Muscle layer of duodenum (tissue), 2 donors: ENCODE data around the gene MROH7.

Experiments used
- H3K27ac ChIP-seq: one replicate; pipeline ENCODE4 v1.7.0; 2013; ENCODE audit warnings: mild to moderate bottlenecking, low read length
- H3K27me3 ChIP-seq: one replicate; pipeline ENCODE4 v1.7.0; 2013; ENCODE audit warnings: low read depth, mild to moderate bottlenecking, control low read depth, low read length
- H3K36me3 ChIP-seq, 2 donors: one replicate each; pipeline ENCODE4 v1.7.0; 2013; ENCODE audit warnings: low read length in 2 of 2, control low read depth in 1 of 2, mild to moderate bottlenecking in 1 of 2; ENCODE audit not compliant: insufficient read depth in 2 of 2, control insufficient read depth in 1 of 2
- H3K4me1 ChIP-seq, 2 donors: one replicate each; pipeline ENCODE4 v1.7.0; 2013; ENCODE audit warnings: low read length in 2 of 2, mild to moderate bottlenecking in 2 of 2, control low read depth in 1 of 2, moderate library complexity in 1 of 2; ENCODE audit not compliant: insufficient read depth in 2 of 2, control insufficient read depth in 1 of 2
- H3K4me3 ChIP-seq, 2 donors: one replicate each; pipeline ENCODE4 v1.7.0; 2013; ENCODE audit warnings: low read length in 2 of 2, low read depth in 1 of 2, mild to moderate bottlenecking in 1 of 2
- H3K9me3 ChIP-seq, 2 donors: one replicate each; pipeline ENCODE4 v1.7.0; 2013; ENCODE audit warnings: low read length in 2 of 2, control low read depth in 1 of 2, mild to moderate bottlenecking in 1 of 2; ENCODE audit not compliant: control insufficient read depth in 1 of 2
- donor health status: healthy.

The MROH7 gene

DNA sequence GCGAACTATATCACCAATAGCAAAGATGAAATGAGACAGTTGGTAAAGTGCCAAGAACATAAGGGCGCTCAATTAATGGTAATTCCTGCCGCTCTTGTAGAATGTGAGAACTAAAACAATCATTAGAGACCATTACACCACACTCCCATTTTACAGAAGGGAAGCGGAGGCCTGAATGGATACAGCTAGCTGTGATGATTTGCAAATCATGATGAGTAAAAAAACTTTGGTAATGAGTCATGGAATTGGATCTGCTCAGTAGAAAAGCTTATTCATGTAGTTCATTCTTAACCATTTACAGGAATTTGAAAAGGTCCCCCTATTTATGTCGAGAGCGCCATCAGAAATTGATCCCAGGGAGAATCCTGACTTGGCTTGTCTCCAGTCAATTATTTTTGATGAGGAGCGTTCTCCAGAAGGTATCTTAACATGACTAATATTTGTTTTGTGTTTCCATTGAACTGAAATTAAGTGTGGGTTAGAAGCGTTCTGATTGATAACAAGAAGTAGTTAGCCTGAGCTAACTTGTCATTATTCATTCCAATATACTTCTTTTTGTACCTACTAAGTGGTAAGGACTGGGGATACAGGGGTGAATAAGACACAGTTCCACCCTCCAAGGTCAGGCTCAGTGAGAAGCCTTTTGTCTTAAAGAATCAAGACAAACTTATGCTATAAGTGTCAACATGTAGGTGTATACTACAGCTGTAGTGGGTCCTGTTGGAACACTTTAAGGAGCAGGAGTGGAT, 74.9 kb downstream of the MROH7 start:
- H3K27me3 ChIP-seq: no peaks in the 10 kb centered on the region
- H3K36me3 ChIP-seq: peaks cover 20 to 22% of the 10 kb centered on the region in 2 donors
- H3K4me1 ChIP-seq: peaks cover 6 to 18% of the 10 kb centered on the region in 2 donors
- H3K27ac ChIP-seq: peak overlapping the region; percentile 86
- H3K4me3 ChIP-seq: peak overlapping the region; percentile 87 to 90
- H3K9me3 ChIP-seq: no peaks in the 10 kb centered on the region

GRCh38 chr1:54721719-54722118, 80.1 kb downstream of the MROH7 start:
- no peak overlapping the region for H3K4me3 ChIP-seq
- H3K36me3 ChIP-seq: peaks cover 67 to 69% of the 10 kb centered on the region in 2 donors

DNA sequence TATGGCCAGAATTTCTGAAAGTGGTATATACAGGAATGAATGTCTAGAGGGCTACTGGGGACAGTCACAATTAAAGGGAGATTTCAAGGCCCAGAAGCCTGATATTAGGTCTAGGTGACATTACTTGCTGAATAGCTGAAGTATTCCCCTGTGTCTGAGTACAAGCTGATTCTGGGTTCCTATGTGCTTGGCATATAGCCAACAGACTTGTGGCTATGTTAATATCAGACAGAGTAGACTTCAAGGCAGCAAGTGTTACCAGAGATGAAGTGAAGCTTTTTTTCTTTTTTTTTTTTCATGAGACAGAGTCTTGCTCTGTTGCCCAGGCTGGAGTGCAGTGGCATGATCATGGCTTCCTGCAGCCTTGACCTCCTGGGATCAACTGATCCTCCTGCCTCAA, 82.4 kb downstream of the MROH7 start:
- Histone ChIP-seq H3K4me1 (peaks cover 0 to 7% of the 10 kb centered on the region in 2 donors), H3K27ac (no peak overlapping the region), H3K4me3 (no peak overlapping the region), H3K9me3 (peaks cover 0 to 5% of the 10 kb centered on the region in 2 donors), H3K36me3 (peaks cover 58 to 59% of the 10 kb centered on the region in 2 donors), H3K27me3 (no peaks in the 10 kb centered on the region)

More at GRCh38 chr1:54721719-54722118, 80.1 kb downstream of the MROH7 start:
- peaks cover 2 to 4% of the 10 kb centered on the region in 2 donors for H3K4me1 ChIP-seq
- peaks cover 0 to 5% of the 10 kb centered on the region in 2 donors for H3K9me3 ChIP-seq
- H3K27ac ChIP-seq: no peak overlapping the region
- H3K27me3 ChIP-seq: no peaks in the 10 kb centered on the region

GRCh38 chr1:54724771-54725170, 83.2 kb downstream of the MROH7 start:
- peaks cover 0 to 5% of the 10 kb centered on the region in 2 donors for H3K9me3 ChIP-seq
- no peak overlapping the region for H3K27ac ChIP-seq
- no peaks in the 10 kb centered on the region for H3K27me3 ChIP-seq
- peaks cover 0 to 7% of the 10 kb centered on the region in 2 donors for H3K4me1 ChIP-seq
- H3K4me3 ChIP-seq: no peak overlapping the region
- peaks cover 53 to 57% of the 10 kb centered on the region in 2 donors for H3K36me3 ChIP-seq

DNA sequence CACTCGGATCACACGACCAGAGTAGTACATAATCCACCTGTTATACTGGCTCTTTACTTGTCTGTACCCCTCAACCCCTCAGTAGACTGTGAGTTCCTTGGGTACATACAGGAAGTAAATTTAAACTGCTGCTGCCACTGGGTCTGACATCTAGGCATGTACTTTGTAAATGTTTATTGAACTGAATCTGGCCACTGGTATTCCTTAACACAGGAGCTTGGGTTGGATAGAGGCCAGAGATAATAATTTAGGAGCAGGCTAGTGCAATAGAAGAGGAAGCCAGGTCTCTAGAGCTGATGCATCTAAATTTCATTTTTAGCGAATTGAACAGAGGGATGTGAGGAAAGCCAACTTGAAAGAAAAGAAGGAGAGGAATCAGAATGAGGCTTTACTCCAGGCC, 86.4 kb downstream of the MROH7 start:
- H3K9me3 ChIP-seq: peaks cover 0 to 5% of the 10 kb centered on the region in 2 donors
- peaks cover 0 to 7% of the 10 kb centered on the region in 2 donors for H3K4me1 ChIP-seq
- no peak overlapping the region for H3K27ac ChIP-seq
- no peak overlapping the region for H3K4me3 ChIP-seq
- H3K36me3 ChIP-seq: peaks cover 42 to 52% of the 10 kb centered on the region in 2 donors
- no peaks in the 10 kb centered on the region for H3K27me3 ChIP-seq

GRCh38 chr1:54736685-54737084, 95.1 kb downstream of the MROH7 start:
- no peak overlapping the region for H3K4me3 ChIP-seq
- H3K36me3 ChIP-seq: peaks cover 39 to 69% of the 10 kb centered on the region in 2 donors
- H3K27ac ChIP-seq: no peak overlapping the region
- H3K27me3 ChIP-seq: no peaks in the 10 kb centered on the region
- no peaks in the 10 kb centered on the region for H3K4me1 ChIP-seq
- no peaks in the 10 kb centered on the region for H3K9me3 ChIP-seq

GRCh38 chr1:54738244-54738643, 96.7 kb downstream of the MROH7 start:
- H3K4me1 ChIP-seq: no peaks in the 10 kb centered on the region
- peaks cover 41 to 75% of the 10 kb centered on the region in 2 donors for H3K36me3 ChIP-seq

DNA sequence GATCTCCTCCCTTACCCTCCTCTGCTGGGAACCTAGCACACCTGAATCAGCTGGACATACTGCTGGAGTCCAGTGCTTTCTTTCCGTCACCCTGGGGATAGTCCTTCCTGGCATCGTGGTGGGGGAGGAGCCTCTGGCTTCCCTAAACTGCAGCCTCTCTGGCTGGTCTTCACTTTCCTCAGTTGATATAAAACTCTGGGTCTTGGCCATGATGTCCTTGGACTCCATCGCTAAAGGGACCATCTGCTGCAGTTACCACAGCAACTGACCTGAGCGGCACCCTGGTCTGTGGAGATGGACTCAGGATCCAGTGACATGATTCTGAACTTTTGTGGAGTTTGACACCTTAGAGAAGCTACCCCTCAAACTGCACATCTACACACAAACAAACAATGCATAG, 99.9 kb downstream of the MROH7 start:
- Histone ChIP-seq H3K36me3 (peaks cover 41 to 57% of the 10 kb centered on the region in 2 donors), H3K27ac (no peak overlapping the region), H3K4me1 (no peaks in the 10 kb centered on the region), H3K9me3 (no peaks in the 10 kb centered on the region), H3K27me3 (no peaks in the 10 kb centered on the region), H3K4me3 (no peak overlapping the region)

More at GRCh38 chr1:54738244-54738643, 96.7 kb downstream of the MROH7 start:
- no peak overlapping the region for H3K27ac ChIP-seq
- H3K9me3 ChIP-seq: no peaks in the 10 kb centered on the region
- no peak overlapping the region for H3K4me3 ChIP-seq
- H3K27me3 ChIP-seq: no peaks in the 10 kb centered on the region

- H3K27ac ChIP-seq: no peak overlapping the region
- peaks cover 36 to 50% of the 10 kb centered on the region in 2 donors for H3K36me3 ChIP-seq
Measured at GRCh38 chr1:54742282-54742681, 100.7 kb downstream of the MROH7 start.

GRCh38 chr1:54743416-54744226, 102.0 kb downstream of the MROH7 start:
- Histone ChIP-seq H3K4me3 (no peak overlapping the region), H3K9me3 (no peaks in the 10 kb centered on the region), H3K36me3 (peaks cover 26 to 36% of the 10 kb centered on the region in 2 donors), H3K27me3 (no peaks in the 10 kb centered on the region), H3K27ac (no peak overlapping the region), H3K4me1 (no peaks in the 10 kb centered on the region)

More at GRCh38 chr1:54742282-54742681, 100.7 kb downstream of the MROH7 start:
- H3K27me3 ChIP-seq: no peaks in the 10 kb centered on the region
- no peak overlapping the region for H3K4me3 ChIP-seq
- no peaks in the 10 kb centered on the region for H3K9me3 ChIP-seq
- no peaks in the 10 kb centered on the region for H3K4me1 ChIP-seq

DNA sequence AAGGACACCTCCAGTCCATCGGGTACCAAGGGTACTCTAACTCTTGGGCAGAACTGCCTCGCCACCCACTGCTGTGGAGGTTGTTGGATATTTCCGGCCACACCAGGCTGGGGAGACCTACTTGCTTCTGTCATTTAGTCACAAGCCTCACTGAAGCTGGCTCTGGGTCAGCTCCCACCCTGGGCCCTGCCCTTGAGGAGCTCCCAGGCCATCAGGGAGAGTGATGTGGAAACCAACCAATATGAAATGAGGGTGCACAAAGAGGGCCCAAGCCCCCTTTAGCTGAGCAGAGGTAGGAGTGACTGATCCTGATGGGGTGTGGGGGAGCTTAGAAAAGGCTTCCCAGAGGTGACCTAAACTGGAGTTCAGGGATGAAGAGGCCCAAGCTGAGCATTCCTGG, 103.1 kb downstream of the MROH7 start:
- no peaks in the 10 kb centered on the region for H3K27me3 ChIP-seq
- H3K27ac ChIP-seq: no peak overlapping the region
- peaks cover 21 to 28% of the 10 kb centered on the region in 2 donors for H3K36me3 ChIP-seq
- H3K9me3 ChIP-seq: no peaks in the 10 kb centered on the region
- no peak overlapping the region for H3K4me3 ChIP-seq
- no peaks in the 10 kb centered on the region for H3K4me1 ChIP-seq
